Measurements from ENCODE around the gene NKD1.

The NKD1 gene

DNA sequence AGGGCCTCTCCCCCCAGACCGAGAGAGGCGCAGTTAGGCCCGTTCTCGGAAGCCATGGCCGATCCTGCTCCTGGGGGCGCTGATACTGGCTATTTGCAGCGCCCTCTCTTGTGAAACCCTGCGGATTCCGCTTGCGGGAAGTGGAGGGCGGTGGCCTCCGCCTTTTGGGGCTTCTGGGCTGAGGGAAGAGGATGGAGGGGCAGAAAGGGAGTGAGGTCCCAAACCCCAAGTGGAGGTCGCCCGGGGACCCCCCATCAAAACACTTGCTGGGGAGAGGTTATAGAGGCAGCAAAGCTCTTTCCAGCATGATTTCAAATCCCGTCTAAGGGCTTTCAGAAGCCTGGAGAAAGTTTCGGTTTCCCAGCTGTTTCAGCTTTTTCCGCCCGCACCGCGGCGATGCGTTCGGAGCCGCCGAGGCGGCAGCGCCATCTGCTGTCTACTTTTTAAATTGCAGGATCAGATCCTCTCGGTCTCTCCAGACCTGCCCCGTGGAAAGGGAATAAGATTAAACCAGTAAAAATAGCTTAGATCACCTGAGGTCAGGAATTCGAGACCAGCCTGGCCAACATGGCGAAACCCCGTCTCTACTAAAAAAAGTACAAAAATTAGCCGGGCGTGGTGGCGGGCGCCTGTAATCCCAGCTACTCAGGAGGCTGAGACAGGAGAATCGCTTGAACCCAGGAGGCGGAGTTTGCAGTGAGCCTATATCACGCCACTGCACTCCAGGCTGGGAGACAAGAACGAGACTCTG lies 117.1 kb downstream of the NKD1 start:
- H3K4me3 ChIP-seq (ENCODE audit: low read depth, low read length) = peak overlapping the region; percentile 56

DNA sequence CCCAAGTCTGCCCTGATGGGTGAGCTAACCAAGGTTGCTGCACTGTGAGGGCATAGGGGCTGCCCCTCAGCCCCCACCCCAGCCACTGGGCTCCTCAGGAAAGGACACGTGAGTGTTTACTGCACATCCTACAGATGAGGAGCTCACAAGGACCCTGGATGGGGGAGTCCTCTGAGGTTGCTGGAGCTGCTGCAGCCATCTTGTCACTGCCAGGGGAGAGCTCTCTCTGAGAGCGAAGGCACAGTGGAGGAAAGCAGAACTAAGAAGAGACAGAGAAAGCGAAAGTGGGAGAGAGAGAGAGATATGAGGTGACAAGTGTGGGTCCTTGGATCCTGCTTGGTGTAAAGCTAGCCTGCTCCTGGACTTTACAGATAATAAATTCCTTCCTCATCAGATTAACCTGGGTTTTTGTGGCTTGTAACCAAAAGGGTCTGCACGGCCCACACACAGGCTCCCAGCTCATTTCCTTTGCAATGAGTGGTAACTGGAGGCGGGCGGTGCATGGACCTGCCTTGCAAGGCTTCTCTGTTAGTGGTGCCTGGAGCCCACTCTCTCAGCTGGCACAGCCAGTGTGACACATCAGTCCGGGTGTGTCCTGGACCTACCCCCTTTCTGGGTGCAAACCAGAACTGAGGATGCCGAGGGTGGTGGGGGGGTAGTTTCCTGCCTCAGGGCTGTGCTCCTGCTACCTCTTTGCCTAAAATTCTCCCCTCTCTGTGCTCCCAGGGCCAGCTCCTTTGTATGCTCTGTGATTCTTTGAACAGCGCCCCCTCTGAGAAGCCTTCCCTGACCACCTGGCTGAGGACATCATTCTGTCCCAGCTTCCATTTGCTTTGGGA lies 118.7 kb downstream of the NKD1 start:
- Histone ChIP-seq H3K4me3 (ENCODE audit: low read depth, low read length) (no peak overlapping the region), H3K9me3 (ENCODE audit: control insufficient read depth, insufficient read depth, low read length) (peaks cover 2% of the 10 kb centered on the region), H3K9ac (ENCODE audit: low read depth, low read length) (no peak overlapping the region)

More for the DNA sequence above, 117.1 kb downstream of the NKD1 start:
- H3K9me3 ChIP-seq (ENCODE audit: control insufficient read depth, insufficient read depth, low read length) = no peaks in the 10 kb centered on the region
- peak overlapping the region; percentile 71 for H3K9ac ChIP-seq (ENCODE audit: low read depth, low read length)
- H3K36me3 ChIP-seq (ENCODE audit: control insufficient read depth, insufficient read depth, low read length) = no peaks in the 10 kb centered on the region
- peaks cover 3% of the 10 kb centered on the region for H3K27me3 ChIP-seq (ENCODE audit: control insufficient read depth, insufficient read depth, low read length)
- no peaks in the 10 kb centered on the region for H3K4me1 ChIP-seq (ENCODE audit: control insufficient read depth, insufficient read depth, low read length)

DNA sequence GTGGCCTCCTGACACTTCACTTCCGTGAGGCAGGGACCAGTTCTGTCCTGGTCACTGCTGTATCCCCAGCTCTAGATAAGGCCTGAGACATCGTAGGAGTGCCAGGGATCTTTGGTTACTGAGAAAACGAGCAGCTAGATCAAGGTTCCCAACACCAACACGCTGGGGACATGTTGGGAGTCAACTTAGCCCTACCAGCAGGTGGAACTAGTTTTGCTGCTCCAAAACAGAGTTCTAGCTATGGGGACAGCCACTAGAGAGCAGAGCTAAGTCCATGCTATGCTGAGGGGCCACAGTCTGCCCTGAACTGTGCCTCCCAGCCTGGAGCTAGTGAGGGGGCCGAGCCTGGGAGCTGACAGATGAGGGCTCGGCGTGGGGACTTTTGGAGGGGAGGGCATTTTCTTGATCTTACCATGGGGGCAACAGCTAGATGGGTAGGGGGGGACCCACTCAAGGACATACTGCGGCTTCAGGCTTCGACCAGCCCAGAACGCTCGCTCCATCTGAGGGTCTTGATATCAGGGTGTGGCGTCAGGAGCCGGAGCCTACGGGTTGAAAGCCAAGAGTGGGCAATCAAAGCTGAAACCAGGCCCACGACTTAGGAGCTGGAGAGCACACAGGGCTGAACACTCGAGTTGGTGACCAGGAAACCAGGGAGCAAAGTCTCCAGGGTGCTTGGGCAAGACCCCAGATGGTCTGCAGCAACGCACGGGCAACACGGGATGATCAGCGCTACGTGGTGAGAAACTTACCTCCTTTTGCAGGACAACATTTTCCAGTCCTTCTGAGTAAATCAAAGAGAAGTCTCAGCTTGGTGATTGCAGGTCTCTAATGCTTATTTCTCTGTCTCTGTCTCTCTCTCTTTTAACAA lies 119.5 kb downstream of the NKD1 start:
- Histone ChIP-seq H3K4me1 (ENCODE audit: control insufficient read depth, insufficient read depth, low read length) (no peaks in the 10 kb centered on the region), H3K27me3 (ENCODE audit: control insufficient read depth, insufficient read depth, low read length) (peaks cover 3% of the 10 kb centered on the region), H3K9ac (ENCODE audit: low read depth, low read length) (no peak overlapping the region), H3K4me3 (ENCODE audit: low read depth, low read length) (no peak overlapping the region), H3K36me3 (ENCODE audit: control insufficient read depth, insufficient read depth, low read length) (no peaks in the 10 kb centered on the region), H3K9me3 (ENCODE audit: control insufficient read depth, insufficient read depth, low read length) (peaks cover 8% of the 10 kb centered on the region)

More for the DNA sequence above, 118.7 kb downstream of the NKD1 start:
- Histone ChIP-seq H3K36me3 (ENCODE audit: control insufficient read depth, insufficient read depth, low read length) (no peaks in the 10 kb centered on the region), H3K27me3 (ENCODE audit: control insufficient read depth, insufficient read depth, low read length) (peaks cover 3% of the 10 kb centered on the region), H3K4me1 (ENCODE audit: control insufficient read depth, insufficient read depth, low read length) (no peaks in the 10 kb centered on the region)

DNA sequence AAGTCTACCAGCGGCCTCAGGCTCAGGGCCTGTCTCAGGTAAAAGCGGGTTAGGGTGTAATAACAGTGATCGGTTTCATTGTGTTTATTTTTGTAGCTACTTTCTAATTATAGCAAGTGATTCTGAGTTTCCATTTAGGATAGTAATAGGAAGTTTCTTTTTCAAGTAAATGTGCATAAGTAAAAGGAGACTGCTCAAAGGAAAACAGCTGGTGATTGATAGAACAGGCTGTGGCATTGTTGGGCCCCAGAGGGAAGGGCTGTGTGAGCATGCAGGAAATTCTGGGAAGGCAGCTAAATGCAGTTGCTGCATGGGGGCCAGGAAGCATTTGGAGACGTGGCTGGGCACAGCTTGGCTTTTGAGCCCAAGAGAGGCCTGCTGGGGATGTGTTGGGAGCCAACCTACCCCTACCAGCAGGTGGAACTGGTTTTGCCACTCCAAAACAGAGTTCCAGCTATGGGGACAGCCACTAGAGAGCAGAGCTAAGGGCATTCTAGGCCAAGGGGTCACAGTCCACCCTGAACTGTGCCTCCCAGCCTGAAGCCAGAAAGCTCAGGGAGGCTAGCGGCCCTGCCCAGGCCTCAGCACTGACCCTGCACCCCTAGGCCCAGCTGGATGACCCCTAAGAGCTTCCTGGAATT lies 120.3 kb downstream of the NKD1 start:
- no peak overlapping the region for H3K9ac ChIP-seq (ENCODE audit: low read depth, low read length)
- H3K36me3 ChIP-seq (ENCODE audit: control insufficient read depth, insufficient read depth, low read length) = no peaks in the 10 kb centered on the region
- H3K4me3 ChIP-seq (ENCODE audit: low read depth, low read length) = no peak overlapping the region
- peaks cover 9% of the 10 kb centered on the region for H3K9me3 ChIP-seq (ENCODE audit: control insufficient read depth, insufficient read depth, low read length)
- H3K4me1 ChIP-seq (ENCODE audit: control insufficient read depth, insufficient read depth, low read length) = no peaks in the 10 kb centered on the region
- peaks cover 3% of the 10 kb centered on the region for H3K27me3 ChIP-seq (ENCODE audit: control insufficient read depth, insufficient read depth, low read length)

DNA sequence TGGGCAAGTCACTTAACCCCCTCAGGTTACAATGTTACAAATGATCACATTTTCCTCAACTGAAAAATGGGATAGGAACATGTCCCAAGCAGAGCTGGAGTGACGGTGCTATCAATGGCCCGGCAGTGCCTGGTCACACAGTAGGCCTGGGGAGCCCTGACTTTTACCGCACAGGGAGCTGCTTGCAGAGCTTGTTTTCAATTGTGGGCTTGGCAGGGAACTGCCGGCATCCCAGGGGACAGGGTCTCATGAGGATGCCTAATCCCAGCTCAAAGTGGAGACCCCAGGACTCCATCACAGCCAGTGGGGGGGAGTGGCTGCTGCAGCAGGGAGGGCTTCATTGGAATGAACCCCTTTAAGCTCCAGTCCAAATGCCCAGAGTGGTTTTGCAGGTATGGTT lies 121.5 kb downstream of the NKD1 start:
- Histone ChIP-seq H3K9ac (ENCODE audit: low read depth, low read length) (no peak overlapping the region), H3K4me3 (ENCODE audit: low read depth, low read length) (no peak overlapping the region), H3K36me3 (ENCODE audit: control insufficient read depth, insufficient read depth, low read length) (no peaks in the 10 kb centered on the region)

DNA sequence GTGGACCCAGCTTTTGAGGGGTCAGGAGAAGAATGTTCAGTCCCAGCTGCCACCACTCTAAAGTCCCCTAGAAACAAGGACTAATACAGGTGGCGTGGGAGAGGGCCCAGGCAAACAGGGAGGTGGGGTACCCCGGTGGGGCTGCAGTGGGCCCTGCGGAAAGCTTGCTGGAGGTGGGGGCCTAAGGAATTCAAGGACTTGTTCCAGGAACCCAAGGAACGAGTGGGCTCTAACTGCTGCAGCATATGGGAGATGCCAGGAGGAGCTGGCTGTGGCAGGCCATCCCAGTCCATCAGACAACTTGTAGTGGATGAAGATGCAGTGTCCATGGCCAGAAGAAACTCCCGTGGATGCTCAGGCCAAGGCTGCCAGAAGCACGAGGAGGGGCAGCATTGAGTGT lies 122.3 kb downstream of the NKD1 start:
- Histone ChIP-seq H3K4me1 (ENCODE audit: control insufficient read depth, insufficient read depth, low read length) (no peaks in the 10 kb centered on the region), H3K27me3 (ENCODE audit: control insufficient read depth, insufficient read depth, low read length) (no peaks in the 10 kb centered on the region), H3K4me3 (ENCODE audit: low read depth, low read length) (no peak overlapping the region), H3K36me3 (ENCODE audit: control insufficient read depth, insufficient read depth, low read length) (no peaks in the 10 kb centered on the region), H3K9ac (ENCODE audit: low read depth, low read length) (no peak overlapping the region), H3K9me3 (ENCODE audit: control insufficient read depth, insufficient read depth, low read length) (peaks cover 9% of the 10 kb centered on the region)

More for the DNA sequence above, 121.5 kb downstream of the NKD1 start:
- H3K9me3 ChIP-seq (ENCODE audit: control insufficient read depth, insufficient read depth, low read length) = peaks cover 9% of the 10 kb centered on the region
- no peaks in the 10 kb centered on the region for H3K4me1 ChIP-seq (ENCODE audit: control insufficient read depth, insufficient read depth, low read length)
- H3K27me3 ChIP-seq (ENCODE audit: control insufficient read depth, insufficient read depth, low read length) = no peaks in the 10 kb centered on the region

DNA sequence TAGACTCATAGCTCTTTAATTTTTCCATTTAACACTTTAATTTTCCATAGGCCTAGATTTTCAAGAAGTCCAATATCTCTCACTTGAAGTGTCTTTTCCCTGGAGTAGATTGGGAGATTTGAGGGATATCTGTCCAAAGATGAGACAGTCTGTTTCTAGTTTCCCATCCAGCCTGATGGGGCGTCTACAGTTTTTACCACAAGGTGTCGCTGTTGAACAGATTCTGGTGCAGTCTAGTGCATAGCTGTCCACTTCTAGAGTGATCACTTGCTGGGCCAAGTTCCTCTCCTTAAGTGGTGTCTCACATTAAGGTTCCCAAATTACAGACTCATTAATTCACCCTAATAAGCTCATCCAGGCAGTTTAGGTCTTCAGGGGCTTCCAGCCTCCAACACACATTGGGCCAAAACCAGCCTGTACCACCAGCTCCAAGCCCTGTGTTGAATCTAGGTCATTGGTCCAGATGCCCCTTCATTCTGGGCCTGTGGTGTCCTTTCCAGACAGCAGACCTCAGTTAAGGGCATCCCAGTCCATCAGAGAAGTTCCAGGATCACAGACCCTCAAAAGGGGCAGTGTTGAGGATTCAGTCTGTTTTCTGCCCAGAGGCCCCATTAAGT lies 123.6 kb downstream of the NKD1 start:
- H3K9ac ChIP-seq (ENCODE audit: low read depth, low read length) = no peak overlapping the region
- no peaks in the 10 kb centered on the region for H3K4me1 ChIP-seq (ENCODE audit: control insufficient read depth, insufficient read depth, low read length)
- no peak overlapping the region for H3K4me3 ChIP-seq (ENCODE audit: low read depth, low read length)
- no peaks in the 10 kb centered on the region for H3K27me3 ChIP-seq (ENCODE audit: control insufficient read depth, insufficient read depth, low read length)
- H3K36me3 ChIP-seq (ENCODE audit: control insufficient read depth, insufficient read depth, low read length) = no peaks in the 10 kb centered on the region
- H3K9me3 ChIP-seq (ENCODE audit: control insufficient read depth, insufficient read depth, low read length) = peaks cover 9% of the 10 kb centered on the region

DNA sequence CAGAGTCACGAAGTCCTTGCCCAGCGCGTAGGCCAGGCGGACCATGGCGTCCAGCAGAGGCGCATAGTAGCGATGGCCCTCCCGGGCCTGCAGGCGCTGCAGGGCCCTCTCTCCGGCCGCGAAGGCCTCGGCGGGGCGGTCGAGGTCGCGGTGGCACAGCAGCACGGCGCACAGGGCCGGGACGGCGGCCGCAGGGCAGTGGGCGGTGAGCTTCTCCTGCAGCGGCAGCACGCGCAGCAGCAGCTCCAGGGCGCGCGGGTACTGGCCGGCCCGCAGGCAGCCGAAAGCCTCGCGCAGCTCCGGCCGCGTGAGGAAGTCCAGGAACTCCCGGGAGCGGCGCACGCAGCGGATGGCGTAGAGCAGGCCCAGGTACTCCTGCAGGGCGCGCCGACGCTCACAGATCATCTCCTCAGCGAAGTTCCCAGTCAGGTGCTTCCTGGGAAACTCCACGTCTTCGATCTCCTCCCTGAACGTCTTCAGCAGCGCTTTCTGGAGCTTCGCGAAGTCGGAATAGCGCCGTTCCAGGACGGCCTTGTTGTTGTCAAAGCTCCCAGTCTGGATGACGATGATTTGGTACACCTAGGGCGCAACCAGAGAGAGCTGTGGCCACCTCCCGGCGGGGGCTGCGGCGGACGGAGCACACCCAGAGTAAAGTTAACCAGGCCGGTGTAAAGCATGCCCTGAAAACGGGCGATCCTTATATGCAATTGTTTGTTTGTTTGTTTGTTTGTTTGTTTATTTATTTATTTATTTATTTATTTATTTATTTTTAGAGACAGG lies 125.5 kb downstream of the NKD1 start:
- Histone ChIP-seq H3K36me3 (ENCODE audit: control insufficient read depth, insufficient read depth, low read length) (no peaks in the 10 kb centered on the region), H3K4me3 (ENCODE audit: low read depth, low read length) (no peak overlapping the region)

DNA sequence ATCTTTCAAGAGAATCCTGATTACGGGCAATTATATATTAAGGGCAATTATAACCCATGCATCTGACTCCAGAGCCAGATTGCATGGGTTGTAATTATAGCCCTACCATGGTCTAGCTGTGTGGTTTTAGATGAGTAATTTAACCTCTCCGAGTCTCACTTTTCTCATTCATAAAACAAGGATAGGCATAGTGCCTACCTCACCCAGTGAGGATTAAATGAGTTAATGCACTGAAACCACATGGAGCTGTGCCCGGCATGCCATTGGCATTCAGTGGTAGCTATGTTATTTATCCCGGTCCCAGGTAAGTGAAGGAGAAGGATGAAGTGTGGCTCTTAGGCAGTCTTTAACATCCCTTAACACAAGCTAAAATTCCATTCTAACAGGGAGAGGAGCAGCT lies 126.6 kb downstream of the NKD1 start:
- Histone ChIP-seq H3K9me3 (ENCODE audit: control insufficient read depth, insufficient read depth, low read length) (peaks cover 9% of the 10 kb centered on the region), H3K36me3 (ENCODE audit: control insufficient read depth, insufficient read depth, low read length) (no peaks in the 10 kb centered on the region), H3K4me1 (ENCODE audit: control insufficient read depth, insufficient read depth, low read length) (no peaks in the 10 kb centered on the region), H3K4me3 (ENCODE audit: low read depth, low read length) (no peak overlapping the region), H3K9ac (ENCODE audit: low read depth, low read length) (no peak overlapping the region), H3K27me3 (ENCODE audit: control insufficient read depth, insufficient read depth, low read length) (no peaks in the 10 kb centered on the region)

More for the DNA sequence above, 125.5 kb downstream of the NKD1 start:
- Histone ChIP-seq H3K9me3 (ENCODE audit: control insufficient read depth, insufficient read depth, low read length) (peaks cover 9% of the 10 kb centered on the region), H3K27me3 (ENCODE audit: control insufficient read depth, insufficient read depth, low read length) (no peaks in the 10 kb centered on the region), H3K9ac (ENCODE audit: low read depth, low read length) (no peak overlapping the region), H3K4me1 (ENCODE audit: control insufficient read depth, insufficient read depth, low read length) (no peaks in the 10 kb centered on the region)
